Activated CD8-positive, alpha-beta T cell treated with anti-CD3 and anti-CD28 coated beads, Interleukin-2, amount 10 ng/mL, durations not matched to agents 7 days and 5 days (primary cell): ENCODE results near the gene MAGI3. TPM values are rescaled to one million over a fixed set of nuclear protein-coding genes. Genes with fewer than 3 reads are reported as not detected.

Source experiments
- ATAC-seq: fragments of 150-1000 bp; cut with Tn5 transposase; one replicate; pipeline ENCODE4 v1.10.0; 2021; ENCODE audit warnings: moderate library complexity
- CTCF ChIA-PET: fragments of 350-600 bp; sonication (Branson Sonifier 250); formaldehyde crosslinking; loops from one replicate; lab custom pipeline; 2021; ENCODE audit warnings: antibody characterized with exemption; lab: Charles Lee
- POLR2A ChIA-PET: fragments of 350-600 bp; sonication (Branson Sonifier 250); formaldehyde crosslinking; loops from one replicate; lab custom pipeline; 2021; ENCODE audit warnings: antibody characterized with exemption; lab: Charles Lee
- DNase-seq: peaks from one replicate; pipeline ENCODE4 v3.0.0-alpha.2; 2020
- H3K27ac Mint-ChIP-seq: one replicate; pipeline ENCODE4 v1.8.0; 2021; ENCODE audit warnings: mild to moderate bottlenecking, mixed read lengths
- H3K27me3 Mint-ChIP-seq: one replicate; pipeline ENCODE4 v1.8.0; 2021; ENCODE audit warnings: low read depth, mixed read lengths
- H3K36me3 Mint-ChIP-seq: one replicate; pipeline ENCODE4 v1.8.0; 2021; ENCODE audit warnings: low read depth, mixed read lengths
- H3K4me1 Mint-ChIP-seq: one replicate; pipeline ENCODE4 v1.8.0; 2021; ENCODE audit warnings: low read depth, mixed read lengths
- H3K4me3 Mint-ChIP-seq: one replicate; pipeline ENCODE4 v1.8.0; 2021; ENCODE audit warnings: mild to moderate bottlenecking, mixed read lengths
- H3K9me3 Mint-ChIP-seq: one replicate; pipeline ENCODE4 v1.8.0; 2022; ENCODE audit warnings: mixed read lengths; ENCODE audit not compliant: insufficient read depth
- total RNA-seq, 2 experiments: library from RNA; stranded (reverse); gene quantifications; one replicate each; pipeline ENCODE4 v1.2.3, GENCODE V29; 2021

MAGI3 gene
- total RNA-seq, 2 experiments from 2014 or later = 6.2 to 6.4 TPM

- CTCF ChIA-PET = no interaction called here
- H3K9me3 Mint-ChIP-seq = no peaks in the 10 kb centered on the region
Measured at GRCh38 chr1:113534875-113535274, 144.6 kb downstream of the MAGI3 start.

GRCh38 chr1:113536182-113536780 is 146.0 kb downstream of the MAGI3 start:
- DNase-seq (no peak), ATAC-seq (no peak)
- POLR2A ChIA-PET = no interaction called here
- no peak overlapping the region for H3K4me3 Mint-ChIP-seq
- CTCF ChIA-PET = no interaction called here
- H3K27ac Mint-ChIP-seq = no peak overlapping the region
- H3K36me3 Mint-ChIP-seq = no peaks in the 10 kb centered on the region
- no peaks in the 10 kb centered on the region for H3K4me1 Mint-ChIP-seq
- H3K27me3 Mint-ChIP-seq = peaks cover 5% of the 10 kb centered on the region
- no peaks in the 10 kb centered on the region for H3K9me3 Mint-ChIP-seq

More at GRCh38 chr1:113534875-113535274, 144.6 kb downstream of the MAGI3 start:
- peaks cover 3% of the 10 kb centered on the region for H3K27me3 Mint-ChIP-seq
- H3K27ac Mint-ChIP-seq = no peak overlapping the region
- no peaks in the 10 kb centered on the region for H3K36me3 Mint-ChIP-seq
- DNase-seq (no peak), ATAC-seq (no peak)
- no peak overlapping the region for H3K4me3 Mint-ChIP-seq
- POLR2A ChIA-PET = no interaction called here
- no peaks in the 10 kb centered on the region for H3K4me1 Mint-ChIP-seq

- no peaks in the 10 kb centered on the region for H3K9me3 Mint-ChIP-seq
- no peaks in the 10 kb centered on the region for H3K4me1 Mint-ChIP-seq
- no peak overlapping the region for H3K4me3 Mint-ChIP-seq
- H3K27me3 Mint-ChIP-seq = peaks cover 5% of the 10 kb centered on the region
- CTCF ChIA-PET = no interaction called here
- POLR2A ChIA-PET = no interaction called here
- H3K27ac Mint-ChIP-seq = no peak overlapping the region
- DNase-seq (no peak), ATAC-seq (no peak)
- no peaks in the 10 kb centered on the region for H3K36me3 Mint-ChIP-seq
Measured at GRCh38 chr1:113538225-113538624, 147.9 kb downstream of the MAGI3 start.

- H3K27me3 Mint-ChIP-seq = peaks cover 6% of the 10 kb centered on the region
- H3K27ac Mint-ChIP-seq = no peak overlapping the region
- no peaks in the 10 kb centered on the region for H3K4me1 Mint-ChIP-seq
- H3K4me3 Mint-ChIP-seq = no peak overlapping the region
- no peak for DNase-seq
- POLR2A ChIA-PET = no interaction called here
- H3K9me3 Mint-ChIP-seq = no peaks in the 10 kb centered on the region
- no peaks in the 10 kb centered on the region for H3K36me3 Mint-ChIP-seq
- CTCF ChIA-PET = no interaction called here
- ATAC-seq = no peak
Measured at GRCh38 chr1:113540335-113540734, 150.0 kb downstream of the MAGI3 start.

- H3K4me1 Mint-ChIP-seq = no peaks in the 10 kb centered on the region
- peaks cover 6% of the 10 kb centered on the region for H3K27me3 Mint-ChIP-seq
- POLR2A ChIA-PET = no interaction called here
- no peak overlapping the region for H3K4me3 Mint-ChIP-seq
- H3K27ac Mint-ChIP-seq = no peak overlapping the region
- ATAC-seq (no peak), DNase-seq (no peak)
- no peaks in the 10 kb centered on the region for H3K9me3 Mint-ChIP-seq
- CTCF ChIA-PET = no interaction called here
- H3K36me3 Mint-ChIP-seq = no peaks in the 10 kb centered on the region
Measured at GRCh38 chr1:113541106-113541505, 150.8 kb downstream of the MAGI3 start.

GRCh38 chr1:113542221-113542701 is 151.9 kb downstream of the MAGI3 start:
- DNase-seq (no peak), ATAC-seq (no peak)
- peaks cover 4% of the 10 kb centered on the region for H3K27me3 Mint-ChIP-seq
- no peak overlapping the region for H3K4me3 Mint-ChIP-seq
- POLR2A ChIA-PET = no interaction called here
- H3K27ac Mint-ChIP-seq = no peak overlapping the region
- H3K9me3 Mint-ChIP-seq = no peaks in the 10 kb centered on the region
- H3K4me1 Mint-ChIP-seq = no peaks in the 10 kb centered on the region
- no peaks in the 10 kb centered on the region for H3K36me3 Mint-ChIP-seq
- CTCF ChIA-PET = no interaction called here

- H3K4me3 Mint-ChIP-seq = no peak overlapping the region
- CTCF ChIA-PET = no interaction called here
- DNase-seq (no peak), ATAC-seq (no peak)
- H3K36me3 Mint-ChIP-seq = no peaks in the 10 kb centered on the region
- H3K27me3 Mint-ChIP-seq = peaks cover 4% of the 10 kb centered on the region
- POLR2A ChIA-PET = no interaction called here
- H3K9me3 Mint-ChIP-seq = no peaks in the 10 kb centered on the region
- H3K27ac Mint-ChIP-seq = no peak overlapping the region
- H3K4me1 Mint-ChIP-seq = no peaks in the 10 kb centered on the region
Measured at GRCh38 chr1:113543110-113543509, 152.8 kb downstream of the MAGI3 start.

- POLR2A ChIA-PET = no interaction called here
- no peak for DNase-seq
- H3K9me3 Mint-ChIP-seq = no peaks in the 10 kb centered on the region
- CTCF ChIA-PET = no interaction called here
- peaks cover 4% of the 10 kb centered on the region for H3K27me3 Mint-ChIP-seq
- no peak overlapping the region for H3K4me3 Mint-ChIP-seq
- H3K27ac Mint-ChIP-seq = no peak overlapping the region
- H3K4me1 Mint-ChIP-seq = no peaks in the 10 kb centered on the region
- ATAC-seq = no peak
- H3K36me3 Mint-ChIP-seq = no peaks in the 10 kb centered on the region
Measured at GRCh38 chr1:113545210-113545609, 154.9 kb downstream of the MAGI3 start.

GRCh38 chr1:113545626-113546025 is 155.3 kb downstream of the MAGI3 start:
- CTCF ChIA-PET = no interaction called here
- Mint-ChIP-seq H3K4me1 (no peaks in the 10 kb centered on the region), H3K9me3 (no peaks in the 10 kb centered on the region), H3K27ac (no peak overlapping the region), H3K27me3 (peaks cover 2% of the 10 kb centered on the region), H3K4me3 (no peak overlapping the region), H3K36me3 (no peaks in the 10 kb centered on the region)
- ATAC-seq (no peak), DNase-seq (no peak)
- POLR2A ChIA-PET = no interaction called here

- DNase-seq (no peak), ATAC-seq (no peak)
- Mint-ChIP-seq H3K9me3 (no peaks in the 10 kb centered on the region), H3K4me1 (no peaks in the 10 kb centered on the region), H3K4me3 (no peak overlapping the region), H3K27ac (no peak overlapping the region), H3K36me3 (no peaks in the 10 kb centered on the region), H3K27me3 (no peaks in the 10 kb centered on the region)
- POLR2A ChIA-PET = no interaction called here
- CTCF ChIA-PET = no interaction called here
Measured at GRCh38 chr1:113551728-113552127, 161.4 kb downstream of the MAGI3 start.

- CTCF ChIA-PET = no interaction called here
Measured at GRCh38 chr1:113552244-113552643, 161.9 kb downstream of the MAGI3 start.

GRCh38 chr1:113557187-113557586 is 166.9 kb downstream of the MAGI3 start:
- no peak overlapping the region for H3K27ac Mint-ChIP-seq
- no peaks in the 10 kb centered on the region for H3K4me1 Mint-ChIP-seq
- ATAC-seq = no peak
- peaks cover 15% of the 10 kb centered on the region for H3K9me3 Mint-ChIP-seq
- ChIA-PET POLR2A (no interaction called here), CTCF (no interaction called here)
- H3K36me3 Mint-ChIP-seq = peaks cover 2% of the 10 kb centered on the region
- DNase-seq = no peak
- no peaks in the 10 kb centered on the region for H3K27me3 Mint-ChIP-seq
- H3K4me3 Mint-ChIP-seq = no peak overlapping the region

More at GRCh38 chr1:113552244-113552643, 161.9 kb downstream of the MAGI3 start:
- no peaks in the 10 kb centered on the region for H3K27me3 Mint-ChIP-seq
- DNase-seq (no peak), ATAC-seq (no peak)
- no peaks in the 10 kb centered on the region for H3K36me3 Mint-ChIP-seq
- no peak overlapping the region for H3K4me3 Mint-ChIP-seq
- H3K4me1 Mint-ChIP-seq = no peaks in the 10 kb centered on the region
- H3K9me3 Mint-ChIP-seq = no peaks in the 10 kb centered on the region
- POLR2A ChIA-PET = no interaction called here
- H3K27ac Mint-ChIP-seq = no peak overlapping the region

GRCh38 chr1:113565621-113566020 is 175.3 kb downstream of the MAGI3 start:
- no peaks in the 10 kb centered on the region for H3K4me1 Mint-ChIP-seq
- no peak overlapping the region for H3K4me3 Mint-ChIP-seq
- no peaks in the 10 kb centered on the region for H3K27me3 Mint-ChIP-seq
- H3K36me3 Mint-ChIP-seq = no peaks in the 10 kb centered on the region
- DNase-seq (no peak), ATAC-seq (no peak)
- CTCF ChIA-PET = no interaction called here
- POLR2A ChIA-PET = no interaction called here
- H3K9me3 Mint-ChIP-seq = peaks cover 22% of the 10 kb centered on the region
- no peak overlapping the region for H3K27ac Mint-ChIP-seq
